Type B pancreatic cell (in vitro differentiated cells): ENCODE results near the gene ANKS6. TPM values are rescaled to one million over a fixed set of nuclear protein-coding genes. Genes with fewer than 3 reads are reported as not detected.

Experiments
- DNase-seq: peaks from one replicate; pipeline ENCODE4 v3.0.0; 2021; ENCODE audit warnings: mixed read lengths; ENCODE audit not compliant: unreplicated experiment; ENCODE audit errors: extremely low spot score
- H3K27ac Mint-ChIP-seq: 2 replicates; pipeline ENCODE4 v1.8.0; 2021; ENCODE audit warnings: mild to moderate bottlenecking, mixed read lengths
- H3K27me3 Mint-ChIP-seq: 2 replicates; pipeline ENCODE4 v1.8.0; 2021; ENCODE audit warnings: mixed read lengths
- H3K36me3 Mint-ChIP-seq: 2 replicates; pipeline ENCODE4 v1.8.0; 2021; ENCODE audit warnings: mixed read lengths
- H3K4me1 Mint-ChIP-seq: one replicate; pipeline ENCODE4 v1.8.0; 2021; ENCODE audit warnings: mixed read lengths; ENCODE audit not compliant: unreplicated experiment
- H3K4me3 Mint-ChIP-seq: 2 replicates; pipeline ENCODE4 v1.8.0; 2021; ENCODE audit warnings: mild to moderate bottlenecking, mixed read lengths
- H3K9me3 Mint-ChIP-seq: 2 replicates; pipeline ENCODE4 v1.8.0; 2021; ENCODE audit warnings: mixed read lengths
- total RNA-seq: library from RNA; stranded (reverse); gene quantifications from 2 replicates; pipeline ENCODE4 v1.2.1, GENCODE V29; 2021; ENCODE audit warnings: low replicate concordance
- TF ChIP-seq, protein P1 (sequence below): fragments of 200-600 bp; sonication (generic); conservative IDR thresholded peaks from 2 replicates; pipeline ENCODE4 v1.5.0; 2021; ENCODE audit warnings: antibody characterized with exemption, mild to moderate bottlenecking

The ANKS6 gene
- total RNA-seq, 1 donor from 2014 or later: 32.2 TPM

- no peaks in the 10 kb centered on the region for H3K4me1 Mint-ChIP-seq
- H3K9me3 Mint-ChIP-seq: no peaks in the 10 kb centered on the region
- H3K27ac Mint-ChIP-seq: no peak overlapping the region
- no peak for DNase-seq
- TF ChIP-seq, protein P1, sequence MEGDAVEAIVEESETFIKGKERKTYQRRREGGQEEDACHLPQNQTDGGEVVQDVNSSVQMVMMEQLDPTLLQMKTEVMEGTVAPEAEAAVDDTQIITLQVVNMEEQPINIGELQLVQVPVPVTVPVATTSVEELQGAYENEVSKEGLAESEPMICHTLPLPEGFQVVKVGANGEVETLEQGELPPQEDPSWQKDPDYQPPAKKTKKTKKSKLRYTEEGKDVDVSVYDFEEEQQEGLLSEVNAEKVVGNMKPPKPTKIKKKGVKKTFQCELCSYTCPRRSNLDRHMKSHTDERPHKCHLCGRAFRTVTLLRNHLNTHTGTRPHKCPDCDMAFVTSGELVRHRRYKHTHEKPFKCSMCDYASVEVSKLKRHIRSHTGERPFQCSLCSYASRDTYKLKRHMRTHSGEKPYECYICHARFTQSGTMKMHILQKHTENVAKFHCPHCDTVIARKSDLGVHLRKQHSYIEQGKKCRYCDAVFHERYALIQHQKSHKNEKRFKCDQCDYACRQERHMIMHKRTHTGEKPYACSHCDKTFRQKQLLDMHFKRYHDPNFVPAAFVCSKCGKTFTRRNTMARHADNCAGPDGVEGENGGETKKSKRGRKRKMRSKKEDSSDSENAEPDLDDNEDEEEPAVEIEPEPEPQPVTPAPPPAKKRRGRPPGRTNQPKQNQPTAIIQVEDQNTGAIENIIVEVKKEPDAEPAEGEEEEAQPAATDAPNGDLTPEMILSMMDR: no peak
- peaks cover 5% of the 10 kb centered on the region for H3K36me3 Mint-ChIP-seq
- no peak overlapping the region for H3K4me3 Mint-ChIP-seq
- H3K27me3 Mint-ChIP-seq: no peaks in the 10 kb centered on the region
Observed at GRCh38 chr9:98838155-98838867, 42.0 kb upstream of the ANKS6 start.

- no peak overlapping the region for H3K27ac Mint-ChIP-seq
- no peaks in the 10 kb centered on the region for H3K4me1 Mint-ChIP-seq
- no peak for DNase-seq
- no peaks in the 10 kb centered on the region for H3K27me3 Mint-ChIP-seq
- H3K36me3 Mint-ChIP-seq: peaks cover 11% of the 10 kb centered on the region
- no peak overlapping the region for H3K4me3 Mint-ChIP-seq
- TF ChIP-seq, protein P1: no peak
- no peaks in the 10 kb centered on the region for H3K9me3 Mint-ChIP-seq
Observed at GRCh38 chr9:98837516-98837915, 41.2 kb upstream of the ANKS6 start.

- TF ChIP-seq, protein P1: no peak
- Mint-ChIP-seq H3K27me3 (no peaks in the 10 kb centered on the region), H3K4me1 (no peaks in the 10 kb centered on the region), H3K27ac (no peak overlapping the region), H3K36me3 (peaks cover 12% of the 10 kb centered on the region), H3K9me3 (no peaks in the 10 kb centered on the region), H3K4me3 (no peak overlapping the region)
- DNase-seq: no peak
Observed at GRCh38 chr9:98836206-98836605, 39.9 kb upstream of the ANKS6 start.

DNA sequence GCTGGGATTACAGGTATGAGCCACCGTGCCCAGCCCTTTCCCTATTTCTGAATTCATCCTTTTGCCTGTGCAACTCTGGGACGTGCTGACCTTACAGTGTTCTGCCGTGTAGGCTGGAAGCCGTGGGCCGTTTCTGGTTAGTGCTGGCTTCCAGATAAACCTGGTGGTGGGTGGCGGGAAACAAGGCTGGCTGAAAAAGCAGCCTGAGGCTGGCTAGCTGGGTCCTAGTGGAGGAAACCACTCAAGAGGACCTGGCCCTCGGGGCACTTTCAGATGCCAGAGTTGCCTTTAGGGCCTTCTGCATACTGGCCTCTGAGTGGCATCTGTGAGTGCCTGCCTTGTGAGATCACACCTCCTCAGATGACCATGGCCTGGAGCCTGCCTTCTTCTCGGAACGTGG is 38.0 kb upstream of the ANKS6 start:
- Mint-ChIP-seq H3K4me3 (no peak overlapping the region), H3K27me3 (no peaks in the 10 kb centered on the region), H3K9me3 (no peaks in the 10 kb centered on the region), H3K4me1 (no peaks in the 10 kb centered on the region), H3K36me3 (peaks cover 16% of the 10 kb centered on the region), H3K27ac (no peak overlapping the region)
- TF ChIP-seq, protein P1: no peak
- no peak for DNase-seq

DNA sequence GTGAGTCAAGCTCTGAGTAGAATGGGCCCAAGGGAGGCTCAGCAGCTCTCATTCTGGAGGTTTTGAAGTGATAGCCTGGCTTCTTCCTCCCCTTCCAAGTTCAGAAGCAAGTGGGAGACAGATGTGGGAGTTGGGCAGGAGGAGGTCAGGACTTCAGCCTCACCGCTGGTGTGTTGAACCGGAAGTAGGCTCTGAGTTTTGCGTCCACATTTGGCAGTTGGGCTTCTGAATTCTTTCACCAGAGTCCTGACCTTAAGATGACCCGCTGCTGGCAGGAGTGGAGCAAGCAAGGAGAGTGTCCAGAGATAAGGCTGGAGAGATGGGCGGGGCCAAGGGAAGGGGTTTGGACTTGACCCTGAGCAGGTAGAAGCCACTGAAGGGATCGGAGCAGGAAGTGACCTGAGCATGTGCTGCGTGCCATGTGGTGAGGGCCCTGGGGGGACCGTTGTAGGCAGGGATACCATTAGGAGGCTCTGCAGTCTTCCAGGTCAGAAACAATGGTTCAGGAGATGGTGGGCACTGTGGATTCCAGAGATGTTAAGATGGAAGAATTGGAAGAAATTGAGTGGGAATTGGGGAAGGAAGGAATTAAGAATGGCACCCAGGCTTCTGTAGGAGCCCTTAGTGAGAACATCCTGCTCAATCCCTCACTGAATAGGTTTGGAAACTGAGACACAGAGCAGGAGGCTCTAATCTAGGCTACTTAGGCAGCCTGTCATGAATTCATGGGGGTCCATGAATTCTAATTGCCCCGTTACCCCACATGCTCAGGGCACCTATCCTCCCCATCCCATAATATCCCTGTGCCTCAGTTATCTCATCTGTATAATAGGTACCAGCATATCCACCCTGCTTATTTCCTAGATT is 37.0 kb upstream of the ANKS6 start:
- H3K36me3 Mint-ChIP-seq: peaks cover 15% of the 10 kb centered on the region
- no peaks in the 10 kb centered on the region for H3K9me3 Mint-ChIP-seq
- DNase-seq: no peak
- TF ChIP-seq, protein P1: no peak
- no peaks in the 10 kb centered on the region for H3K27me3 Mint-ChIP-seq
- H3K4me1 Mint-ChIP-seq: no peaks in the 10 kb centered on the region
- no peak overlapping the region for H3K4me3 Mint-ChIP-seq
- H3K27ac Mint-ChIP-seq: no peak overlapping the region
